Retina (tissue), 1 donor: ENCODE data around the gene ANGEL1.

Experiments used
- DNase-seq: peaks from one replicate; pipeline ENCODE4 v3.0.0-alpha.2; 2016

The ANGEL1 gene

DNA sequence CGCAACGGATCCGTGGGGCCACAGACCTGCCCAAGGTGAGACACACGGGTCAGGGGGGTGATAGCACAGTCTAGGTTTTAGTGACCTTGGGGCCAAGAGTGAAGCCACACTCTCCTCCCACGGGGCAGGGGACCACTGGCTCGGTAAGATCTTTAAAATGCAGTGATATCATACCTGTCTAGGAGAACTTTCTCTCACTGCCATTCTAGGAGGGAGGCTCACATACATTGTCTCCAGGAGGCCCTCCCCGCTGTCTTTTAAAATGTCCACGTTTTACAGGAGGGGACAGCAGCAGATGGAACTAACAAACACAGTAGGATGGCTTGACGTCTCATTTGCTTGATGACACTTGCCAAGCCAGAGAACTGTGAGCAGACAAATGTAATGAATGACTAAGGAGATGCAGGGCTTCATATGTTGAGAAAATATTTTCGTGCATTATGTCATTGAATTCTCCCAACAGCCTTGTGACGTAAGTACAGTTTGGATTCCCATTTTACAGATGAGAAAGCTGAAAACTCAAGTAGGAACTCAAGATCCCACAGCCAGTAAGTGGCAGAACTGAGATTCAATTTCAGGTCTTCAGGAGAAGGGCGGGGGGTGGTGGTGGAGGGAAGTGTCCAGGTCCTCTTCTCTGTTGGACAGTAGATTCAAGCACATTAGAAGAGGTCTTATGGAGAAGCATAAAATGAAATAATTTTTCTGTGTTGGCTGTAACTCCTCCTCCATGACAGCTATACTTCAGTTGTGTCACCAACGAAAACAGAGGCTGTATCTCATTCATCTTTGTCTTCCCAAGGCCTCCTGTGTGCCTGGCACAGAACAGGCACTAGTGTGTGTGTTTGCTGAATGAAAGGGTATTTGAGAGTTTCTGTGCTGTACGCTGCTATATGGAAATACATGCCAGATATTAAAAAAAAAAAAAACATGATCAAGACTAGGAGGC is 49.3 kb downstream of the ANGEL1 start:
- peak; percentile 16 for DNase-seq

DNA sequence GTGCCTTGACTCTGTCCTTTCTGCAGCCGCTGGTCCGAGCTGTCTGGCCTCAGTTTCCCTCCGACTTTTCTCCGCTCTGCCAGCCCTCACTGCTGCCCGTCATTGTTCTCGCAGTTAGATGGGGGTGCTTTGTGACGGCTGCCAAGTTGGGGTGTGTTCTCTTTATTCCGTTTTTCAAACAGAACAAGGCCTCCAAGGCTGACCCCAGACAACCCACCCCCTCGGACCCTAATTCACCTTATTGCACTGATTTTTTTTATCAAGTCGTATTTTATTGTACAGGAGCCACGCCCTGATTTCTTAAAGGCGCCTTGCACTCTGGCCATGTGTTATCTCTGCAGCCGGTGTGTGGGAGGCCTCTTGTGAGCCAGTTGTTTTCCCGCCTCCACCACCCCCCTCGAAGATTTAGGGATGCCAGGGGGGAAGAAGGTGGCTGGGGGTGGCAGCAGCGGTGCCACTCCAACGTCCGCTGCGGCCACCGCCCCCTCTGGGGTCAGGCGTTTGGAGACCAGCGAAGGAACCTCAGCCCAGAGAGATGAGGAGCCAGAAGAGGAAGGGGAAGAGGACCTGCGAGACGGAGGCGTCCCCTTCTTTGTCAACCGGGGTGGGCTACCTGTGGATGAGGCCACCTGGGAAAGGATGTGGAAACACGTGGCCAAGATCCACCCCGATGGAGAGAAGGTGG is 50.1 kb downstream of the ANGEL1 start:
- no peak for DNase-seq

DNA sequence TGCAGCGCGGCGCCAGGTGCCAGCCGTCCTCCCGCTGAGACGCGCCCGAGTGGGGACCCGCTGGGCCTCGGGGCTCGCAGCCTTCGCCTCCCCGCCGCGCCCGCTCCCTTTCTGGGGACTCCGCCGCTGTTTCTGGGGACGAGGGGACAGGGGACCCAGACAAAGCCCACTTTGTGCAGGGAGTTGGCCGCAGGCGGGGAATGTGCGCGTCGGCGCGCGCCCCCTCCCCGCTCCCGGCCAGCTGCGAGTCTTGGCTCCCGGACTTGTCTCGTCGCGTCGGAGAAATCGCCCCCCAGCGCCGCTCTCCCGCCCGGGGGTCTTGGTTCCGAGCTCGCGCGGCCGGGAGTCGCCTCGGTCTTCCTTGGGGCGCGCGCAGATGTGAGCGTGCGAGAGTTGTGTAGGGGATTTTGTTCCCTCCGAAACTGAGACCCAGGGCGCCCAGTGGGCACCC is 50.7 kb downstream of the ANGEL1 start:
- DNase-seq = peak; percentile 85

DNA sequence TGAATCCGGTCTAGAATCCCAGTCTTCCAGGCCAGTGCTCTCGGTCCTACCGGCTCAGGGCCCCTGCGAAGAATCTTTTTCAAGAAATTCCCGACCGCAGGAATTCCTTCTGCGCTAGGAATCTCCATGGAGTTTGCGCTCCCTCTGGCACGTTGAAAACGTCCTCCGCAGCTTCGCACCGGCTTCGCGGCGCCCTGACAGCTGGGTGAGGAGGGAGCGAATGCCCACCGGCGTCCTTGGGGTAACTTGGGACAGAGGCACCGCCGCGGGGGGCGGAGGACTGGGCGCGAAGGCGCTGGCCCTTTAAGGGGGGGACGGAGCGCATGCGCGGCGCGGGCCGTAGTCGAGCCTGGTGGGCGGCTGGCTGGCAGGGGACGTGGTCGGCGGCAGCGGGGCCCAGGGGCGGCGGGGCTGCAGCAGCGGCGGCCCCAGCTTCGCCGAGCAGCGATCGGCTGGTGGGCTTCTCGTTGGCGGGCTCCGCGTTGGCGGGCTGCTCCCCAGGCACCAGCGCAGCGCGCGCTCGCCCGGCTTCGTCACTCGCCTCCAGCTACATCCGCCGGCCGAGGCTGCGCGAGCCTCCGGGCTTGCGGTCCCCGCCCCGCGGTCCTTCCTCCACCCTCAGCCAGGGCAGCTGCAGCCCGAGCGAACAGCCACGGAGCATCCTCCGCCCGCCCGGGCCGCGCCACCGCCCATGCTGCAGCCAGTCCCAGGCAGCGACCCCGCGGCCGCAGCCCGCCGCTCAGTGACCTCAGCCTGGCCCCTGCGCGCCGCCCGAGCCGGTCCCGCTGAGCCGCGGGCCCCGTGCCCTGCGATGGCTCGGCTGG is 51.3 kb downstream of the ANGEL1 start, which contains the start of gene VASH1:
TSS of gene VASH1 (plus strand) at position 333 of the 824 bp plus-strand sequence. CDS start 1,354 bp downstream, outside the sequence.
- peak; percentile 89 for DNase-seq

DNA sequence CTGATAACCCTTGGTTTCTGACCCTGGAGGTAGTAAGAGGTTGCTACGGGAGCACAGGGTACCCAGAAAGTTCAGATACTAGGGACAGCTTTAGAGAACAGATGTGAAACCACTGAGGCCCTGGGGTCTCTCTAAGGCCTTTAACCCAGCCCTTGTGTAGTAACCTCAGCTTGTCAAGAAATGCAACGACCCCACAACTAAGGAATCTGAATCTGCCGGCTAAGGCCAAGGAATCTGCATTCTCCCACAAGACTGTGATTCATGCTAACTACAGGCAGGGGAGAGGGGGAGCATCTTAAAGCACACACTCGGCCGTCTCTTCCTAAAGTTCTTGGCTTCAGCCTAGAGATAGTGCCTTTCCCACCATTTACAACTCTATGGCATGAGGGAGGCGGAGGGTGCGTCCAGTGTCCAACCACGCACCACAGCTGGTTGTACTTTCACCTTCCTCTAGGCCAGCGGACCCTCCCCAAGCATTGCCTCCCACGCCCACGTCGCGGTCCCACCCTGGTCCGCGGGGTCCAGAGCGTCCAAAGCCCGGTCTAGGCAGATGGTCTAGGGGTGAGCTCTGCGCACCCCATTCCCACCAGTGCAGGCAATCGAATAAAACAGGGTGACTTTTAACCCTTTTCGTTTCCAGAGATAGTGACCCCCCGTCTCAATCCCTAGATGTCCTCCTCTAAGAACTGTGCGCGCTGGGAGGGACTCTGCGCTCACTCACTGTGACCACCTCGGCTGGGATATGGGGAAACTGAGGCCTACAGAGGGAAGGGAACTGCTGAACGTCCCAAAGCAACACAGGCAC is 52.1 kb downstream of the ANGEL1 start:
- no peak for DNase-seq

DNA sequence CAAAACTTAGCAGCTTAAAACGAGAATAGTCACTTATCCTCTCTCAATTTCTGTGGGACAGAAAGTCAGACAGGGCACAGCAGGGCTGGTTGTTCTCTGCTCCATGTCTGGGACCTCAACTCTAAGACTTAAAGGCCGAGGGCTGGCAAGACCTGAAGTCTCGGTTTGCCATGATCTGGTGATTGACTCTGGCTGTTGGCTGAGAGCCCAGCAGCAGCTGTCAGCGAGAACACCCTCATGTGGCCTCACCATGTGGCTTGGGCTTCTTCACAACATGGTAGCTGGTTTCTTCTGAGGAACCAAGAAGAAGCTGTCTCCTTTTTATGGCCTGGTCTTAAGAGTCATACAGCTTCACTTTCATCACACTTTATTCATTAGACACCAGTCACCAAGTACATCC is 53.1 kb downstream of the ANGEL1 start:
- DNase-seq = peak; percentile 2

DNA sequence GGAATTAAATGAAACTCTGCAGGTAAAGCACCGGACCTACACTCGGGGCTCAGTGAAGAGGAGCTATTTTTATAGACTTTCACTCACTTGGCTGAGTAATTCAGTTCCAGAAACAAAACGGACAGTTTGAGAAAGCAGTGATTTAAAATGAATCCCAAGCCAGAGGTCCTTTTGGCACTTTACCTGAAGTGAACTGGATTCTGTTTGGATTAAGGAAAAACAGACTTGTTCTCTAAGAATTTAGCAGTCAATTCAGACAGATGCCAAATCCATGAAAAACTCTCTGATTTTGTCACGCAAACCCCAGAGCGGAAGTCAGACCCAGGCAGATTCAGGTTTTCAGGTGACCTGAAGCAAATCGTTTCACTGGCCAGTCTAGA is 56.3 kb downstream of the ANGEL1 start:
- no peak for DNase-seq

DNA sequence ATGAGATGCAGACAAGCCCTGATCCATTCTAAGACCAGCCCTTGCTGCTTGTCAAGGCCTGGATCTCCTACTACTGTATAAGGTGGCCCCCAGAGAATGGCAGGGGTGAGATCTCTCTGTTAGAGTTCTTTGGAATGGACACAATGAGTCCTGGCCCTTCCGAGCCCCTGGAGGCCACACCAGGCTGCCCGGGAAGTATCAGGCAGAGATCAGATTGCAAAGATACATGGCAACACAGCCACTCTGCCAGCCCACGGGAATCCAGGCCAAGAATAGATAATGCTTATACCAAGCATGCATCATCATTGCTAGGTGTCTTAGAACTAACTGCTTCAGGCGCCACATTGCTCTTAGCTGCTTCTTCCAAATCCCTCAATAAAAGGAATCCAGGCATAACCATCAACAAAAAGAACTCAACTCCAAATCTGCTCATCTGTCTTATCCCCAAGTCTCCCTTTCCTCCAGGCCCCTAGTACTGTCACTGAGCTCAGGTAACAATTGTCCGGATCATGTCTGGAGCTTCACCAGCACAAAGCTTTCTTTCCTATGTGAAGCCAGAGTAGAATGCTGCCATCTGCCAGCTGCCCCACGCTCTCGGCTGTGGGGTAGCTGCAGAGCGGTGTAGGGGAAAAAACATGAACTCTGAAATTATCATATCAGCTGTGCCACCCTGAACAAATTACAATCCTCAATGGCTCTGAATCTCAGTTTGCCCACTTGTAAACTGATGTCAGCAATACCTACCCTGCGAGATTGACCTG is 56.9 kb downstream of the ANGEL1 start:
- no peak for DNase-seq

DNA sequence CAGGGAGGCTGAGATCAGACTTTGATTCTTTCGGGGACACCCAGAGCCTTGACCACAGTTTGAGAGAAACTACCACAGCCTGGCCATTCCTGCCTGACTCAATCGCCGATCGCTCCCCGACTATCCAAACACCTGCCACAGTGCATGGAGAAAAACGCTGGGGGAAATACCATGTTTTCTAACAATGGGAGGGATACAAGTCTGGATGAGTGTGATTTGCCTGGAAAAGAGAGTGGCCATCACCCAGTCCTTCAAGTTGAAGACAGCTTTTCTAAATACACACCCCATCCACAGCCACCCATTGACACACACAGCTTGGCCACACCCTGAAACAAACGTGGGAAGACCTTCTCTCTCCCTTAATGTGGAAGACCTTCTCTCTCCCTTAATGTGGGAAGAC is 58.1 kb downstream of the ANGEL1 start:
- no peak for DNase-seq

DNA sequence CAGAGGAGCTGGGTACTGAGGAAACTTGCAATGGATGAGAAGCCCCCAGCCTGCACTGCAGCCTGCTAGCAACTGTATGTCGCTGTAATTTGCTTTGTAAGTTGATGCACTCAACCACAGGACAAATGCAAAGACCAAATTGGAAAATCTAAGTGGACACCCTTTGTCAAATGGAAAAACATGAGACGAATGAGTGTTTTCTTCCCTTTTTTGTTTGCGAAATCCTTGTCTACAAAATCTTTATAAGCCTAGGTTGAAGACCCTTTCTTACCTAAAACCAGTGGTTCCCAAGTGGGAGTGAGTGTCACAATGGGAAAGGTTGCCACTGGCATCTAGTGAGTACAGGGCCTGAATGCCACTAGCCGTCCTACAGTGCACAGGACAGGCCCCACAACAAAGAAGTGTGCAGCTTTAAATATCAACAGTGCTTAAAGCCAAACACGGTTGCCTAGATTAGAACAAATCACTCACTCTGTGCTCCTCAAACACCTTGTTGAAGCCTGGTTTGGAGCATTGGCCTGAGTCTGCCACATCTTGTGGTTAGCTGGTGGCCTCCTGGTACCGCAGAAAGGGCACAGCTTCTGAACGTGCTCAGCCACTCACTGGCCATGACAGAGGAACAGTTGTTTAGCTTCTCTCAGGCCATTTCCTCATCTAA is 59.0 kb downstream of the ANGEL1 start:
- no peak for DNase-seq

DNA sequence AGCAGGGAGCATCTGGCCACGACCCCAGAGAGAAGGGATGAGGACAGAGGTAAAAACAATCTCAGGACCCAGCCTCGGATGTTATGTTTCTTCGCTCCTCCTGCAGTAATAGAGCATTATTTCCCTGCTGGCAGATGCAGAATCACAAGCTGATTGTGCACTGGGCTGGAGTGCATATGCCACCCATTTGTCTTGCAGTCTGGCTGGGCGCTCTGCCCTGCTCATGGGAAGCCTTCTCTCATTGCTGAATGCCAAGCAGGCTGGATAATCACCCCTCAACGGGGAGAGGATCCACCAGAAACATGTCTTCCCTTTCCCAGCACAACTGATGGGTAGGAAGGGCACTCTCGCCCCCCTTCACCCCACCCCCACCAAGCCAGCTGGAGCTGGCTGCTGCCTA is 59.9 kb downstream of the ANGEL1 start:
- no peak for DNase-seq

DNA sequence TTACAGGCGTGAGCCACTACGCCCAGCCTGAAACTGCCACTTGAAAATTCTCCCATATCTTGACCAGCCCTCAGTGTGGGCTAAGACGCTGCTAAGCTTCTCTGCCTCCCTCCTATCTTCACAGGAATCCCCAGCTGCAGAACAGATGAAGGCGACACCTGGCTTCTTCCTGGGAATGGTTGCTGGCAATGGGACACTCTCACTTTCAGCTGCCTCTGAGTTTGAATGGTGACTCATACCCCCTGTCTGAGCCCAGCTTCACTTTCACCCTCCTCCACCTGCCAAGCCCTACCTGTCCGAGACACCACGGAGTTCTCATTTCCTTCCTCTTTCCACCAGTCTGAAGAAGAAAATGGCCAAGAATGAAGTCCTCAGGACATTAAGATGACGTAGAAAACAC is 69.7 kb downstream of the ANGEL1 start:
- no peak for DNase-seq

DNA sequence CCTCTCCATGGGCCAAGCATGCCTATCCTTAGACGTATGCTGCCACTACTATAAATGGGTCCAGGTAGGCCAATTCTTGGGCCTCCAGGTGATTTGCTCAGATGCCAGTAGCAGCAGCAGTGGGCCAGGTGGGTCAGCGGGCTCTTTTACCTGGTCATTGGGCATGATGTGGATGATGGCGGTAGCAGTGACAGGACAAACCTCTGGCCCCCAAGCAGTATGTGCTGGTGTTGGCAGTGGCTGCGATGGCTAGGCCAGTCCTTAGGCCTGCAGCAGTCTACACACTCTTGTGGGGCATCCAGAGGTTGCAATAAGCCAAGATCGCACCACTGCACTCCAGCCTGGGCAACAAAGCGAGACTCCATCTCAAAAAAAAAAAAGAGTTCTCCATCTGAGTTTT is 70.5 kb downstream of the ANGEL1 start:
- no peak for DNase-seq

DNA sequence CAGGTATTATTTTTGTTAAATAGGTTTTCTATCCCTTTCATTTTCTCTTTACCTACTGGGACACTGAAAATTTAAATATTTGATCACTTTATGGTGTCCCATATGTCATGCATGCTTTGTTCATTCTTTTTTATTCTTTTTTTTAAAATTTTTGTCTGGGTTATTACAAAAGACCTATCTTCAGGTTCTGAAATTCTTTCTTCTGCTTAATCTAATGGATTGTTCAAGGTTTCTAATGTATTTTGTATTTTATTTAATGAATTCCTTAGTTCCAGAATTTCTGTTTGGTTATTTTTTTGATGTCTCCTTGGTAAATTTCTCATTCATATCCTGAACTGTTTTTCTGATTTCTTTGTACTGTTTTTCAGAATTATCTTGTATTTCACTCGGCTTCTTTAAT is 71.6 kb downstream of the ANGEL1 start:
- DNase-seq = no peak
